ENCODE data around the gene GFOD1. TPM values are rescaled to one million over a fixed set of nuclear protein-coding genes. Genes with fewer than 3 reads are reported as not detected.

The GFOD1 gene
- polyA plus RNA-seq, 1 donor from 2014 or later, result 7.0 TPM

GRCh38 chr6:13431059-13431656, 56.2 kb downstream of the GFOD1 start:
- no peaks in the 10 kb centered on the region for H3K9me3 ChIP-seq (ENCODE audit: low read length)
- no peaks in the 10 kb centered on the region for H3K36me3 ChIP-seq (ENCODE audit: insufficient read depth, low read length)
- H3K4me3 ChIP-seq (ENCODE audit: low read length), result no peak overlapping the region
- H3K9ac ChIP-seq (ENCODE audit: low read length), result no peak overlapping the region
- no peaks in the 10 kb centered on the region for H3K79me2 ChIP-seq (replicated peaks; ENCODE audit: insufficient read depth, low read length)
- no peaks in the 10 kb centered on the region for H3K27me3 ChIP-seq (ENCODE audit: insufficient read depth, low read depth, low read length)
- H3K4me2 ChIP-seq (ENCODE audit: low read length), result no peak overlapping the region
- no peak overlapping the region for H2AFZ ChIP-seq (ENCODE audit: low read depth, low read length)
- no peaks in the 10 kb centered on the region for H3F3A ChIP-seq (ENCODE audit: insufficient read depth, low read length, poor library complexity, severe bottlenecking)
- H4K20me1 ChIP-seq (ENCODE audit: insufficient read depth), result no peaks in the 10 kb centered on the region
- TF ChIP-seq RAD21 (conservative IDR thresholded peaks at IDR 0.05), result no peak
- no peak for TF ChIP-seq MXI1 (conservative IDR thresholded peaks at IDR 0.05; ENCODE audit: poor library complexity, severe bottlenecking)
- TF ChIP-seq EP300 (conservative IDR thresholded peaks at IDR 0.05; ENCODE audit: poor library complexity, severe bottlenecking), result no peak
- no peak for TF ChIP-seq SMC3 (conservative IDR thresholded peaks at IDR 0.05; ENCODE audit: poor library complexity)
- no peak for TF ChIP-seq CTCF (IDR thresholded peaks at IDR 0.05; ENCODE audit: poor library complexity, severe bottlenecking)
- no peak for TF ChIP-seq REST (IDR thresholded peaks at IDR 0.05; ENCODE audit: borderline replicate concordance)
- no peak for TF ChIP-seq POLR2AphosphoS5 (IDR thresholded peaks at IDR 0.05)
- no peak for TF ChIP-seq EZH2 (IDR thresholded peaks at IDR 0.05; ENCODE audit: borderline replicate concordance, insufficient read depth, low read length, poor library complexity, severe bottlenecking)
- TF ChIP-seq TAF1 (IDR thresholded peaks at IDR 0.05; ENCODE audit: low read depth), result no peak
- no peak overlapping the region for H3K27ac ChIP-seq (ENCODE audit: low read length)
- no peaks in the 10 kb centered on the region for H3K9me2 ChIP-seq (ENCODE audit: insufficient read depth, low read length)

GRCh38 chr6:13429406-13429753, 58.0 kb downstream of the GFOD1 start:
- Histone ChIP-seq H3F3A (ENCODE audit: insufficient read depth, low read length, poor library complexity, severe bottlenecking) (no peaks in the 10 kb centered on the region), H3K9me3 (ENCODE audit: low read length) (no peaks in the 10 kb centered on the region), H3K9me2 (ENCODE audit: insufficient read depth, low read length) (no peaks in the 10 kb centered on the region), H3K9ac (ENCODE audit: low read length) (no peak overlapping the region), H3K4me2 (ENCODE audit: low read length) (no peak overlapping the region), H3K79me2 (replicated peaks; ENCODE audit: insufficient read depth, low read length) (no peaks in the 10 kb centered on the region), H3K27ac (ENCODE audit: low read length) (no peak overlapping the region), H3K36me3 (ENCODE audit: insufficient read depth, low read length) (no peaks in the 10 kb centered on the region), H3K27me3 (ENCODE audit: insufficient read depth, low read depth, low read length) (no peaks in the 10 kb centered on the region), H4K20me1 (ENCODE audit: insufficient read depth) (no peaks in the 10 kb centered on the region), H2AFZ (ENCODE audit: low read depth, low read length) (no peak overlapping the region), H3K4me3 (ENCODE audit: low read length) (no peak overlapping the region)
- TF ChIP-seq TAF1 (IDR thresholded peaks at IDR 0.05; ENCODE audit: low read depth), result no peak
- no peak for TF ChIP-seq POLR2AphosphoS5 (IDR thresholded peaks at IDR 0.05)
- no peak for TF ChIP-seq CTCF (IDR thresholded peaks at IDR 0.05; ENCODE audit: poor library complexity, severe bottlenecking)
- TF ChIP-seq SMC3 (conservative IDR thresholded peaks at IDR 0.05; ENCODE audit: poor library complexity), result no peak
- TF ChIP-seq MXI1 (conservative IDR thresholded peaks at IDR 0.05; ENCODE audit: poor library complexity, severe bottlenecking), result no peak
